Non-pigmented ciliary epithelial cell (primary cell): ENCODE measurements around the gene SLC44A2.
A peak's percentile ranks its signal among the peaks of the same experiment; 100 is the strongest.
"Not testable (repeated sequence)": the region's sequence is repeated elsewhere in the genome, so short reads cannot be mapped to it uniquely, and the experiment has no call there.

Experiments used
- DNase-seq: peaks from one replicate; pipeline ENCODE4 v3.0.0-alpha.2; 2010; ENCODE audit warnings: low read depth

The SLC44A2 gene

DNA sequence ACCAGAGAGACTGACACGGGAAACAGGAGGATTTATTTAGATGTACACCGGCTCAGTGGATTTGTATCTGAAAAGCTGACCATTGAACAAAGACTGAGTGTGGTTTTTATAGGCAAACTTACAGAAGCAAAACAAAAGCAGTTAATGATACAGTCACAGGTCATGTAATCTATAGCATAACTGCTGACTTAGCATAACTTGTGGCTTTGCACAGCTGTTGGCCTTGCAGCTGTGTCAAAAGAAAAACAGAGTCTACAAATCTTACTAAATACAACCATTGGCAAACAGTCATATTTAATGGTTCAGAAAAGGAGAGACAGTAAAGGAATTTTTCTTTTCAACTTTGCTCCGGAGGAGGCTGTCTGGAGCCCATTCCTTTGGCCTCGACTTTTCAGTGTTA, 26.5 kb downstream of the SLC44A2 start:
- DNase-seq = no peak

DNA sequence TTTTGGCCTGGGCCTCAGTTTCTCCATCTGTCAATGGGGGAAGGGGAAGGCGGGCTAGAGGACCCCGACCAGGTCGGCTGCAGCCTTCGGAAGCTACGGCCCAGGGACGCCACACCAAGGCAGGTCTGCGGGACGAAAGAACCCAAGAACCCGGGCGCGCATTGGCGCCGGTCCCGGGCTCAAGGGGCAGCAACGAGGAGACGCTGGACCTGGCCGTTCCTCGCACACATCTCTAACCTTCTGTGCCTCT, 28.1 kb downstream of the SLC44A2 start:
- DNase-seq = no peak

DNA sequence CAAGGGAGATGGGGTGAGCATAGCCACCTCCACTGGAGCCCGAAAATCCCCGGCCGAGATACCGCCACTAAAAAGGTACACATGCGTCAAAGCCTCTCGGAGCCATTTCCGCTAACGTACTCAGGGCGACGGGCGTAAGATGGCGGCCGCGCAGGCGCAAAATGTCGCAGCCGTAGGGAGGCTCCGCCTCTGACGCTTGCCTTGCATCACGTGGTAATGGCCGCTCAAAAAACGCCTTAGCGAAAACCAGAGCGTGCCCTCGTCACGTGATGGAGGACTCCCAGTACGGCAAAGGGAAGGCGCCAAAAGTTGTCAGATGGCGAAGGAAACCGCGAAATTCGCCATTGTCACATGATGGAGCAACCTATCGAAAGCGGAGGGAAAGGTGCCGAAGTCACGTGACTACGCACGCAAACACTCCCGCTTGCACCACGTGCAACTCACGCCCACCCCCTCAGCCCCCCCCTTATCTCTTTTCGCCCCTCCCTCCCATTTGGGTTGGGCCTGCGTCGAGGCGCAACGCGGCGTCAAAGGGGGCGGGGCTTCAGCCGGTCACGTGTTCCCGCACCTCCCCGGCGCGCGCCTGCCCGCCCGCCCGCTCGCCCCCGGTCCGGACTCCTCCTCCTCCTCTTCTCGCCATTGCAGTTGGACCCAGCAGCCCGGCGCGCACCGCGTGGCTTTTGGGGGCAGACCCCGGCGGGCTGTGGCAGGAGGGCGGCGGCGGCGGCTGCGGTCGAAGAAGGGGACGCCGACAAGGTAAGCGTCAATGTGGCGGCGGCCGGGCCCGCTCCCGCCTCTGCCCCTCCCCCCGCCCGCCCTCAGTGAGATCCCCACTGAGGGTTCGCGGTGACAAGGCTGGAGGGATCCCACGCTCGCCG, 28.6 kb downstream of the SLC44A2 start, which contains the start of gene ILF3:
Gene ILF3, plus strand, starts transcription at position 615 of the 878 bp plus-strand sequence. CDS start 16,260 bp downstream, outside the sequence.
- DNase-seq = peak; percentile 100

DNA sequence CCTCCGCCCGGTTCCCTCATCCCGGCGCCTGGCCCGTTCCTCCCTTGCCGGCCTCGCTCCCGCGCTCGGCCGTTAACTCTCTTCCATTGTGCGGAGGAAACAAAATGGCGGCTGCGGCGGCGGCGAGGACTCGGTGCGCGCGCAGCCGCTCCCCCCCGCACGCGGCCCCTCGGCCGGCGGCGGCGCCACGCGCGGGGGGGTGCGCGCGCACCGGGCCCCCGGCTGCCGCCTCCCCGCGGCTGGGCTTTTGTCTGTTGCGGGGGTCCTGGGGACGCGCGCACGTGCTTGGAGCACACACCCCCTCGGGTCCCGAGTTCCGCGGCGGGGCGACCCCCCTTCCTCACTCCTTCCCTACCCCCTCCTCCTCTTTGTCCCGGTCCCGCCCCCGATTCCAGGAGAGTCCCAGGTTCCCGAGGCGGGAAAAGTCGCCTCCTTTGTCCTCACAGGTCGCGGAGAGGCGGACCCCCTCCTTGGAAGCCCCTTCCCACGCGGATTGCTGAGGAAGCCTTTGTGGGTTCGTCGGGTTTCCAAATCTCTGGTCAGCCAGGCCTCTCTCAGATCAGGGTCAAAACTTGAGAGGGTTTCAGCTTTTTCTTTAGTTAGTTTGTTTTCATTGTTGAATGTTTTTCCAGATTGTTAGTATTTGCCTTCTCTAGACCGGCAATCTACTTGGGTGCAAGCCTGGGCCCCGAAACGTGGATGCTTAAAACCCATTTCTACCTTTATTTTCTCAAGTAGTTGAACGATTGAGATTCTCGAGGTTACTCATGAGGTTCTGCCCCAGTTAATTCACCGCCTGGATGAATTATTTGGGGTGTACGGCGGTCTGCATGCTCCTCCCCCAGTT, 29.5 kb downstream of the SLC44A2 start:
- no peak for DNase-seq

DNA sequence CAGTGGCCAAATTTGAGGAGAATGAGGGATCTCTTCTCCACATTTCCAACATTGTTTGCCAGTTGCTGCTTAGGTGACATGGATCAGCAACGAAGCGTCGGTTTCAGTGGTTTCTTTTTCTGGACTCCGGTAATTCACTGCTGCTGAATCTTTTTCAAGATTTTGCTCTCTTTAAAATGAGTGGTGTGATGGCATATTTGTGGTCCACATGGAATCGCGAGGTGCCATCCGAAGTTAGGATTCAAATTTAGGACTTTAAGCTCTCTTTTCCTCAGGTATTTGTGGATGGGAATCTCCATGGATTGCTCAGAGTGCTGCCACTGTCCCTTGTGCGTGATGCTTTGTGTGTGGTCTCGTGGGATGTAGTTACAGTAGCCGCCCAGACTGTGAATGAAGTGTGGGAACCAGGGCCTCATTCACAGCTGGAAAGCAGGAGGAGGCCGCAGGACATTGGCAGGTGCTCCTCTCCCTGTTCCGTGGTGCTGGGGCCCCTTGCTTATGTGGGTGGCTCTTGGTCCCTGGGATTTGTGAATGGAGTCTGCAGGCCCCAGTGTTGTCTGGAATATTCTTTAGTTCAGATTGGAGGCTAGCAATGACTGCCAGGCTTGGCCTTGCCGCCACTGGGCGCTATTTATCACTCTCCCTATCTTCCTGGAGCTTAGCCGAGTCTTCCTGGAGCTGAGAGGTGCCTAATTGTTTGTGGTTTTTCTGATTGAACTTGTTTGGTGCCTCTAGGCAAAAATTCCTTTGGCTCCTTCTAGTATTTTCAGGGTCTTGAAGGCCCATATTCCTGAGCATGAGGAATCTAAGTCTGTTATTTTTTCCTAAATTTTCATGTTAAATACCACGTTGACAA, 30.3 kb downstream of the SLC44A2 start:
- DNase-seq = no peak

DNA sequence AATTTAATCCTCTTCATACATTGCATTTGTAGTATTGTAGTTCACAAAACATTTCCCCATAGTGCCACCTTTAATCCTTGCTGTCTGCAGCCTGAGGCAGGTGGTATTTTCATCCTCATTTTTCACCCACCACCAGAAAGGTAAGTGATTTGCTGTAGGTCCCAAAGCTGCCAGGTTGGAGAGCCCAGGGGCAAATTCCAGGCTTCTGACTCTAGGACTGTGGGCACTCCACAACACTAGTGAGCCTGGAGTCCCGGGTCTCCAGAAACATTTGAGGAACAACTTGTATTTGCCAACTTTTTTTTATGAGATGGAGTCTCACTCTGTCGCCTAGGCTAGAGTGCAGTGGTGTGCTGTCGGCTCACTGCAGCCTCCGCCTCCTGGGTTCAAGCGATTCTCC, 35.0 kb downstream of the SLC44A2 start:
- no peak for DNase-seq

DNA sequence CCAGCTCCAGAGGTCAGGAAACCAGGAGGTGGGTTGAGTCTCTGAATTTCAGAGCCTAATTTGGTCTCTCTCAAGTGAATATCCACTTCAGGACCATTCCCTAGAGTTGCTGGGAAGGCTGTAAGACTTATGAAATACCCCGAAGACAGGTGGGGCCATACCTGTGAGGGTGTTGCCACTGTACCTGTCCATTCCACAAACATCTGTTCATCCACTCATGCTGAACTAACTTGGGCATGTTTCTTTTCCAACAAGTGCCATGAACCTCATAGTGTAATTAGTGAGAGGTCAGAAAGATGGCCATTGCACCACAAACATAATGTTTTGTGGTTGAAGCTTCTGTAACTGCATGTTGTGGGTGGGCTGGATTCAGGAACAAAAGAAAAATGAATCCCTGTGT, 36.6 kb downstream of the SLC44A2 start:
- no peak for DNase-seq

DNA sequence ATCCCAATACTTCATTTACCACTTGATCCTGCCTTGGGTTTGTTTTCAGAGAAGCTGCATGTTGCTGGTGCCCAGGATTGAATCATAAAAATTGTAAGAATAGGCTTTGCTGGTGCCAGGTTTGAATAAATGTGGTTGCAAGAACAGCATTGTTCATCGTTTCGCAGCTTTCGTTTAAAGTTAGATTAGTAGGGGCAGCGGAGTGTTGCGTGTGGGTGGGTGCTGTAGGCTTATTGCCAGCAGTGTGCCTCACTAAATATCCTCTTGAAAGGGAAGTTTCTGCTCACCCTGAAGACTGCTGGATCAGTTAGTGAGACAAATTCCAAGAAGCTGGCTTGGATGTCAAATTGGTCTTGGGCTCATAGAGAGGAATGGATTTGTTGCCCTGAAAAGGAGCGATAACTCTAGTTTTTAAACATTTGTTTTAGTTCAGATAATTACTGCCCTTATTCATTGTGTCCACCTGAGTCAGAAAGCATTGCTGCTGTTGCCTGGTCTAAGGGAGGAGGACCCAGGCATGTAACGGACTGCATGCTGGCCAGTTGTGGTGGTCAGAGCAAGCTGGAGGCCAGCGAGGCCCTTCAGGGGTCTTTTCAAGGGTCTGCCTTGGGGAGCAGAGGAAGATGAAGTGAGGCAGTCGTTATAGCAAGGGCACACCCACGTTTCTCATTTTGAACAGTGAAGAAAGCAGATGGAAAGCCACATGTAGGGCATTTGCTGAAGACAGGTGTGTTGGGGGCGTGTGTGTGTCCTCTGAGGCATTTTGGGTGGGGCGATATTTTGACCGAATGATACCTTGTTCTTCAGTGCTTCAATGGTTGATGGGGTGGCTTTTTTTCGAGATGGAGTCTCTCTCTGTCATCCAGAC, 37.3 kb downstream of the SLC44A2 start:
- no peak for DNase-seq

DNA sequence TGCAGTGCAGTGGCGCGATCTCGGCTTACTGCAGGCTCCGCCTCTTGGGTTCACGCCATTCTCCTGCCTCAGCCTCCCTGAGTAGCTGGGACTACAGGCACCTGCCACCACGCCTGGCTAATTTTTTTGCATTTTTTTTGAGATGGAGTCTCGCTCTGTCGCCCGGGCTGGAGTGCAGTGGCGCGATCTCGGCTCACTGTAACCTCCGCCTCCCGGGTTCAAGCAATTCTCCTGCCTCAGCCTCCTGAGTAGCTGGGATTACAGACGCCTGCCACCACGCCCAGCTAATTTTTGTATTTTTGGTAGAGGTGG, 37.9 kb downstream of the SLC44A2 start:
- DNase-seq = not testable (repeated sequence)

DNA sequence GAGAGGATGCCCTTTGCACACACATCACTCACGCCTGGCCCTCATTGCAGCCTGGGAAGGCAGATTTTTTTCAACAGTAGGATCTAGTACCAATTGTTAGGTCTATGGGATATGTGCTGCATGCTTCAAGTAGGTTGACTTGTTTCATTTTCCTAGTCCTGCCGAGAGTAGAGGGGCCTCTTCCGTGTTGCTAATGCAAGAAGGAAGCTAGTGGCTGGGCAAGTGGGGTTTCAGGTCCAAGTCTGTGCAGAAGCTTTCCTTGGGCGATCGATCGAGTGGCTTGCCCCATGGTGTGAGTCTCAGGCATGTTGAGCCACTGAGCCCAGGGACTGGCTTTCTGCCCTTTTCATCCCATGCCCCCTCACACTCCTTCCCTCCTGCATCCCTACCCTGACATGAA, 42.5 kb downstream of the SLC44A2 start:
- DNase-seq = no peak

DNA sequence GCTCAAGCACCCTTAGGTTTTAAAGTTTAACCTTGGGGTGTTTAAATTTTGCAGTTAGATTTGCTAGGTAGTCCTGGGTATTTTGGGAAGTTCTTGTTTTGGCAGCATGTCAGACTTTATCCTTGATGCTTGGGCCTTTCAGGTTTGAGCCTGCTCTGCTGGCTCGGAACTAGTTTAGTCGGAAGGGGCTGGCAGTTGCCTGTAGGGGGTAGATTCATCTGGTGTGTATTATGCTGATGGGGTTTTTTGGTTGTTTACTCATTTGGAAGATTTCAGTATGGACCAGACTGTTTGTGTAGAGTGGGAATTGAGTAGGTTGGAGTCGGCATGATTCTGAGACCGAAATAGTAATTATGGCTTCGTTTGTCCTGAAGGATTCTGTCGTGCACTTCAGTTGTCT, 43.9 kb downstream of the SLC44A2 start:
- DNase-seq = no peak

DNA sequence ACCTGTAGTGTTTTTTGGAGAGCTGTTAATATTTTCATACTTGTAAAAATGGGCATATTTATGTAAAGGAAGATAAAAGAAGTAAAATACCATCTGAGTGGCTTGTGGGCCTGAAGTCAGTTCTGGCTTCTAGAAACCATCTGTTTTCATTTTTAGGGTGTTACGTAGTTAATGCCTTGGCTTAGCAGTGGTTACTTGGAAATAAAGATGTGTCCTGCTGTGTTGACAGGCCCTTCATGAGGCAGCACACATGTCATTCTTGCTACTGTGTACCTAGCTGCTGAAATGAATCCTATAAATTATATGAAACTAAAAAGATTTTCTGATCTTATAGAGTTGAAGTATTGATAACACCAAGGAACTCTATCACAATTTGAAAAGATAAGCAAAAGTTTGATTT, 44.8 kb downstream of the SLC44A2 start:
- no peak for DNase-seq

DNA sequence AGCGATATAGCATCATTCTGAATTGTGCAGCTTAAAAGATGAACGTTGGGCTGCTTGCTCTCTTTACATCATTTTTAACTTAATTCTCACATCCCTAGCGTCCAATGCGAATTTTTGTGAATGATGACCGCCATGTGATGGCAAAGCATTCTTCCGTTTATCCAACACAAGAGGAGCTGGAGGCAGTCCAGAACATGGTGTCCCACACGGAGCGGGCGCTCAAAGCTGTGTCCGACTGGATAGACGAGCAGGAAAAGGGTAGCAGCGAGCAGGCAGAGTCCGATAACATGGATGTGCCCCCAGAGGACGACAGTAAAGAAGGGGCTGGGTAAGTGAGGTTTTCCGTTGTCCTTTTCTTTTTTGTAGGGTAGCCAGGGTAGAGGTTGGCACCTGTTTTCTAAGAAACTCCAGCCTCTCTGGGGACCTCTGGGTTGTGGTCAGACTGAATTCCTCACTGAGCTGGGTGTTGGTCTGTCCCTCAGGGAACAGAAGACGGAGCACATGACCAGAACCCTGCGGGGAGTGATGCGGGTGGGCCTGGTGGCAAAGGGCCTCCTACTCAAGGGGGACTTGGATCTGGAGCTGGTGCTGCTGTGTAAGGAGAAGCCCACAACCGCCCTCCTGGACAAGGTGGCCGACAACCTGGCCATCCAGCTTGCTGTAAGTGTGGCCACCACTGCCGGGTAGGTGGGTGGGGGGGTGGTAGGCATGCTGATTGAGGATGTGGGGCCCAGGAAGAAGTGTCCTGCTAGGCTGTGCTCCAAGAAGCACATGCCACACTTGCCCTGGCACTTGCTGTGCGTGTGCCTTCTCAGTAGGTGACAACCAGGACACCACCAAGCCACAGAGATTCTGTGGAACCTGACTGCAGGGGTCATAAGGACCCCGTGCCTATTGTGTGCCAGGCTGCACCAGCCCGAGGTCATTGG, 45.8 kb downstream of the SLC44A2 start:
- no peak for DNase-seq

DNA sequence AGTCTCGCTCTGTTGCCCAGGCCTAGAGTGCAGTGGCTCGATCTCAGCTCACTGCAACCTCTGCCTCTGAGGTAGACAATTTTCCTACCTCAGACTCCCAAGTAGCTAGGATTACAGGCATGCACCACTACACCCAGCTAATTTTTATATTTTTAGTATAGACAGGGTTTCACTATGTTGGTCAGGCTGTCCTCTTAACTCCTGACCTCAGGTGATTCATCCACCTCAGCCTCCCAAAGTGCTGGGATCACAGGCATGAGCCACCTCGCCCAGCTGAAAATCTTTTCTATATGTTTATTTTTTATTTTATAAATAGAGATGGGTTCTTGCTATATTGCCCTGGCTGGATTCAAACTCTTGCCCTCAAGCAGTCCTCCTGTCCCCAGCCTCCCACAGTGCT, 46.6 kb downstream of the SLC44A2 start:
- DNase-seq = not testable (repeated sequence)

DNA sequence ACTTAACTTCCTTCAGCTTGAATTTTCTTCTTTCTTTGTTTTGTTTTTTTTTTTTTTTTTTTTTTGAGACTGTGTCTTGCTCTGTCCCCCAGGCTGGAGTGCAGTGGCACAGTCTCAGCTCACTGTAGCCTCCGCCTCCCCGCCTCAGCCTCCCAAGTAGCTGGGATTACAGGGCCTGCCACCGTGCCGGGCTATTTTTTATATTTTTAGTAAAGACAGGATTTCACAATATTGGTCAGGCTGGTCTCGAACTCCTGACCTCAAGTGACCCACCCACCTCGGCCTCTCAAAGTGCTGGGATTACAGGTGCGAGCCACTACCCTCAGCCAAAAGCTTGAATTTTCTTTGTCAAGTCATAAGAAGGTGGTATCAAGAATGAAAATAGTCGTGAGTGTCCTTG, 49.9 kb downstream of the SLC44A2 start:
- DNase-seq = not testable (repeated sequence)

DNA sequence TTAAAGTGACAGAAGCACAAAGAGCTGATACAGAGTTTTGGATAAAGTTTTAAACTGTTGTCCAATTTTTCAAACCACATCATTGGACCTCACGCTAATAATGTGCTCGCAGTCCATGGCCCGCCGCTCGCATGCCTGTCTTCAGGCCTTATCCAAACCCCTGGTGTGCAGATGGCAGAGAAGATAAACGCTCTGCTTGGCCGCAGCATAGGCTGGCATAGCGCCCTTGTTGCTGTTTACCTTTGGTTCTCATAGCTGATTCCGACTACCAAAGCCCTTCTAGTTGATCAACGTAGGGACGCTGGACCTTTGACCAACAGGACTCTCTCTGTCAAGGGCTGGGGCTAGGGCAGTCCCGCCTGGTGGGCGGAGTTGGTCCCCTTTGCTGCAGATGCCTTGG, 52.4 kb downstream of the SLC44A2 start:
- DNase-seq = no peak

DNA sequence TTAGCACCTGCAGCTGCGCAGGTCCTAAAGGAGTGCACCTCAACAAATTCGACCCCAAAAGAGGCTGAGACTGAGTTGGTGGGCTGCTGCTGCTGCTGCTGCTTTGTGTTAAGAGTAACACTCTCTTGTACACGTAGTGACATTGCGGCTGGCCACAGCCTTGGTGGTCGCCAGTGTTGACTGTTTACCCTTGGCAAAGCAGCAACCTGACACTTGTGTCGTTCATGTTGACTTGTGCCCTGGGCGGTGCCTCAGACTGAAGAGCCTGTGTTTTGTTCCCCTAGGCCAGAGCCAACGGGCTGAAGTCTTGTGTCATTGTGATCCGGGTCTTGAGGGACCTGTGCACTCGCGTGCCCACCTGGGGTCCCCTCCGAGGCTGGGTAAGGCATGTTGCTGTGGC, 53.5 kb downstream of the SLC44A2 start:
- DNase-seq = no peak

DNA sequence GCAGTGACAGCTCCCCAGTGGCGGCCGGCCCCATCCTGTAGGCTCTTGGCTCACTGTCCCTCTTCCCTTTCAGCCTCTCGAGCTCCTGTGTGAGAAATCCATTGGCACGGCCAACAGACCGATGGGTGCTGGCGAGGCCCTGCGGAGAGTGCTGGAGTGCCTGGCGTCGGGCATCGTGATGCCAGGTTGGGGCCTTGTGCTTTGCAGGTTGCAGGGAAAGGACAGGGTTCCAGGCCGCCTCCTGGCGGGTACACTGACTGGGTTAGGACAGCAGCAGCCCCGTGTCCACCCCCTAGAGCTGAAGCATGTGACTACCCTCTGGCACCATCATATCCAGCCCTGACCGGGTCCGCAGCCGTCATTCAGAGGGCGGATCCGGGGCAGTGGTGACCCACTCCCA, 54.4 kb downstream of the SLC44A2 start:
- DNase-seq = no peak

DNA sequence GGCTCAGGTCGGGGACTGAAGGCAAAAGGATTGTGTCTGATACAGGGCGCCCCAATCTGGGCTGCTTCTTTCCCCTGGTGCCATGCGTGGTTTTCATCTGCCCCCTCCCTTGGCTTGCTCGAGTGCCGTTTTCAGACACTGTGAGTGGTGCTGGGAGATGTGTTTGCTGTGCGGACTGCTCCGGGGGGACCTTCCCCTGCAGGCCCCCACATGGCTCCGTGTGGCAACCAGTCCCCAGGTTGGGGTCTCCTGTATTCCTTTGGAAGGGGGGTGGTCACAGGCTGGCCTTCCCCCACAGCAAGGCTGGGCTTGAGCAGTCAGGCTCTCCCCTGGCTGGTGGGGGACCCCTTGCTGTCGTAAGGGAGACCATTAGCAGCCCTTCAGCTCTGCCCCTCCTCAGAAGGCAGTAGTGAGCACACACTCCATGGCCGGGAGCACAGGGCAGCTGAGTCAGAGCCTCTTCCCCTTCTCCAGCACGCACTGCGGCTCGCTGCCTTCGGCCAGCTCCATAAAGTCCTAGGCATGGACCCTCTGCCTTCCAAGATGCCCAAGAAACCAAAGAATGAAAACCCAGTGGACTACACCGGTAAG, 55.3 kb downstream of the SLC44A2 start:
- DNase-seq = no peak

DNA sequence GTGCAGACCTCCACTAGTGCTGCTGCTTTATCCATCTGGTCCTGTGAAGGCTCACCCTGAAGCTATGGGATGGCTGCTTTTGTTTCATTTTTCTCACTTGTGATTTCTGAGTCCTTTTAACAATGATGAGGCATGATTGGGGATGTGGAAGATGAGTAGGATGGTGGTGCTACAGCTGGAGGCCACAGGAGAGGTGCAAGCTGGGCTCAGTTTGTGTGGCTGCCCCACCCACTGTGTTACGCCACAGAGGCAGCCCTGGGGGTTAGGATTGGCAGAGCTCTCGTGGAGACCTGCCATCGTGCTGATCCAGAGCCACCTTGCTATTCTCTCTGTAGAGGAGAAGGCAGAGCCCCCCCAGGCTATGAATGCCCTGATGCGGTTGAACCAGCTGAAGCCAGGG, 56.3 kb downstream of the SLC44A2 start:
- no peak for DNase-seq
